Right ventricle myocardium superior (tissue), 1 donor: ENCODE measurements around the gene CNGA3. TPM values are rescaled to one million over a fixed set of nuclear protein-coding genes. Genes with fewer than 3 reads are reported as not detected.
"Not testable (repeated sequence)": the region's sequence is repeated elsewhere in the genome, so short reads cannot be mapped to it uniquely, and the experiment has no call there.

Experiments used
- ATAC-seq: fragments of 200-7000 bp; cut with Tn5 transposase; one replicate; pipeline ENCODE4 v1.9.1; 2020; ENCODE audit warnings: mild to moderate bottlenecking; ENCODE audit not compliant: poor library complexity
- DNase-seq: peaks from one replicate; pipeline ENCODE4 v3.0.0-alpha.2; 2020
- intact Hi-C: fragments of 100-400 bp; cut with DNase I; formaldehyde crosslinking; loops from one replicate; pipeline ENCODE4 v1.11.2; 2022
- total RNA-seq: library from RNA; stranded (reverse); fragmentation: NEBNext Ultra II Directional; extraction: Animal tissue kit (Norgen Biotek cat#: 25700); gene quantifications from one replicate; pipeline ENCODE4 v1.2.1, GENCODE V29; 2021
- donor health status: DM: no; HTN: yes; CAD: no; lungs with severe emphysema.

CNGA3 gene
- total RNA-seq, 1 donor from 2014 or later, result not detected

DNA sequence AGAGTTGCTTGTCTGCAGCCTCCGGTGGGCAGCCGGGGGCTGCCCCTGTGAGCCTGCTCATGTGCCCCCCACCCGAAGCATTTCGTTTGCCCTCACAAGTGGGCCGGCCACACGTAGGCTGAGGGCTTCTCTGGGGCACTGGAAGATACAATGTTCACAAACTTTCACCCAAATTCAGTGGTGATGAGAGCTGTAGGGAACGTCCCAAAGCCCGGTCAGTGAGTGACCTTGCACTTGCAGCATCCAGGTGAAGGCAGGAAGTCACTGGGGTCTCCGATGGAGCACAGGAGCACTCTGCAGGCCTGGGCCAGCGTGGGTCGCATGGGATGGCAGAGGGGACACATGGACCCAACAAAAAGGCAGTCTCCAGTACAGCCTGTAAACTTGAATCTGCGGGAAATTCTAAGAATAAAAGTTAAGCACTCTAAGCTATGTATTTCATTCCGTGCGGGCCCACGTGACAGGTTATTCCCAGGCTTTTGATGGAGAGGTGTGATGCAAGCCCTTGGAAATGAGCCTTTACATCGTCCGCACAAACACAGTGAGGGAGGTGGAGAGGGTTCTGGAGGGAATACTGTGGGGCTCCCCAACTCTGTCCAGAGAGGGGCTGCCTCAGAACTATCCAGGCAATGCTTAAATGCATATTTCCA lies 42.5 kb downstream of the CNGA3 start:
- DNase-seq, result no peak
- no peak for ATAC-seq
- intact Hi-C loops, result loop anchor here (5.0 to 10.0 kb wide), 2 partner anchors 581 to 684 kb away; no protein-coding TSS in a partner anchor

DNA sequence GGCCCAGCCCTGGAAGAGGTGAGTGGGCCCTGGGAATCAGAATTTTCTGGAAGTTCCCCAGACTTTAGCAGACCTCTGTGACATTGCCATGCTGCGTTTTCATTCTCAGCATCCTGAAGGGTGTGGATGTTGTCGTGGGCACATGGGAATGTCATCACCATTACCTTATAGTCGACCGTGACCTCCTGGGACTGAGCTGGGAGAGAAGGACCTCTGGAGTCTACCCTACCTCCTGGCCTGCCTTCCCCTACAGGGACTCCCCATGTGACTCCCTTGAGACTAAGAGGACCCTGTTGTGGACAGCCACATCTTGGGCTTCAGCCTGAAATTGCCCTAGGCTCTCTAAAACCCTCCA lies 43.0 kb downstream of the CNGA3 start:
- no peak for ATAC-seq
- no peak for DNase-seq
- intact Hi-C loops, result loop anchor here (5.0 to 10.0 kb wide), 2 partner anchors 582 to 684 kb away; no protein-coding TSS in a partner anchor

DNA sequence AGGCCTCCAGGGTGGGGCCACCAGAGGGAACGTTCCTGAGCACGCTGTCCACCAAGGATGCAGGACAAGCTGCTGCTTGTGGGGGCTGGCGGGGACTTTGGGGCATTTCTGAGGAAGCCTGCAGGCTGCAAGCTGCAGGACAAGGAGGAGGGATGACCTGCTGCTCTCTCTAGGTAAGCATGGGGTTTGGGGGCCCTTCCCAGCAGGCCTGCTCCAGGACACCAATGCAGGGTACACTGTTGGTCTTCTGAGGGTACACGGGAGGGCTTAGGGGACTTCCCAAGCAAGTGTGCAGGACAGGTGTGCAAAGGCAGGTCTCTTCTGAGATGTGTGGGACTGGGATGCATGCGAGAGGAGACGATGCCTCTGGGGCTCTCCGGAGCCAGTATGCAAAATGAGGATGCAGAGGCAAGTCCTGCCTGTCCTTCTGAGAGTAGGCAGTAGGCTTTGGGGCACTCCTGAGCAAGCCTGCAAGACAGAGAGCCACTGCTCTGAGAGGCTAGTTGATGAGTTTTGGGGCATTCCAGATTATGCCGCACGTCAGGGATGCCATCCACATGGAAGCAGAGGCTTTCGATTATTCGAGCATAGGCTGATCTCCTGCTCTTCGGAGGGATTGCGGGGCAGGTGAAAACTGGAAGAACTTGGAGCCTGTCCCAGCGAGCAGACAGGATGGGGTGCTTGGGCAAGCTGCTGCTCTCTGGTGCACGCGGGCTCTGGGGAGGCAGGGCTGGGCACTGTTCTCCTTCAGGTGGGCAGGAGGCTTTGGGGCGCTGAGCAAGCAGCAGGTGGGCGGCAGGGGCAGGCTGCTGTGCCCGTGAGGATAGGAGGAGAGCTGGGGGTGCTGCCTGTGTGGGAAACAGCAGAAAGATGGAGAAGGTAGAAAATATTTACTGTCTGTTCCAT lies 44.6 kb downstream of the CNGA3 start:
- no peak for ATAC-seq
- no peak for DNase-seq
- intact Hi-C loops, result no loop called here

DNA sequence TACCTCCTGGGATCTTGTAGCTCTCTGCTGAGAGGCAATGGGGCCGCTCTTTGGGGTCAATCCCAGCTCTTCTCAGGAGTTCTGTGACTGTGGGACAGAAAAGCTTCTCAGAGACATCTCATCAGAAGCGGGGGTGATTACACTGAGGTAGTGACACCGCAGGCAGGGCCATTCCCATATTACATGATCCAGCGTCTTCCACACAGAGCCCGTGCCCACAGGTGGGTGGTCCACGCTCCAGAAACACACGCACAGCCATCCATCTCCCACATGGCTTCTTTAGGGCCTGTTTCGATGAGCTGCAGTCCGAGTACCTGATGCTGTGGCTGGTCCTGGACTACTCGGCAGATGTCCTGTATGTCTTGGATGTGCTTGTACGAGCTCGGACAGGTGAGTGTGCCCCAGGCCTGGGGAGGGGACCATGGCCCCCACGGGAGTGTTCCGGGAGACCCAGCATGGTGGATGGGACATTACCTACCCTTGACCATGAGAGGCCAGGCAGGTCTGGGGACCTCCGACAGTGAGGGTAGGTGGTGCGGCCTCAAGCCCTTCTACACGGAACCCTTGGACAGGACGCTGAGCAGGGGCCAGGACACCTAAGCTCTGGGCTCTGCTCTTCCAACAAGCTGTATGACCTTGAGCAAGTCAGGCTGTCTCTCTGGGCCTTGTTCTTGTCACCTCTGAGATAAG lies 45.5 kb downstream of the CNGA3 start:
- intact Hi-C loops, result no loop called here
- DNase-seq, result no peak
- no peak for ATAC-seq

DNA sequence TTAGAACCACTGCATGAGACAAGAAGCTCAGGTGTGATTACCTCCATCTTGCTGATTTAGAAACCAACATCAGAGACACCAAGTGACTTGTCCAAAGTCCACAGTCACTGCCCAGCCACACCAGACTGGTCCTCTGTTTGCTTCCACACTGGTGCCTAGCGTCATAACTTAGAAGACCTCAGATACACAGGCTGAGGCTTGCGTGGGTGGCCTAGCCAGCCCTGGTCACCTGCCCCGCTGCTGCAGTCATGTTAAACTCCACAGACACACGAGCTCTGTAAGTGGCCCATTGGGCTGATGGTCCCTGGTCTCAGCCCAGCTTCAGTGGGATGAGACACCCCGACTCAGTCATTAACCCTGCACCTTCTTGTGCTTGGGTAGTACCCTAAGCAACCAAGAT lies 47.1 kb downstream of the CNGA3 start:
- ATAC-seq, result no peak
- DNase-seq, result no peak
- intact Hi-C loops, result no loop called here

DNA sequence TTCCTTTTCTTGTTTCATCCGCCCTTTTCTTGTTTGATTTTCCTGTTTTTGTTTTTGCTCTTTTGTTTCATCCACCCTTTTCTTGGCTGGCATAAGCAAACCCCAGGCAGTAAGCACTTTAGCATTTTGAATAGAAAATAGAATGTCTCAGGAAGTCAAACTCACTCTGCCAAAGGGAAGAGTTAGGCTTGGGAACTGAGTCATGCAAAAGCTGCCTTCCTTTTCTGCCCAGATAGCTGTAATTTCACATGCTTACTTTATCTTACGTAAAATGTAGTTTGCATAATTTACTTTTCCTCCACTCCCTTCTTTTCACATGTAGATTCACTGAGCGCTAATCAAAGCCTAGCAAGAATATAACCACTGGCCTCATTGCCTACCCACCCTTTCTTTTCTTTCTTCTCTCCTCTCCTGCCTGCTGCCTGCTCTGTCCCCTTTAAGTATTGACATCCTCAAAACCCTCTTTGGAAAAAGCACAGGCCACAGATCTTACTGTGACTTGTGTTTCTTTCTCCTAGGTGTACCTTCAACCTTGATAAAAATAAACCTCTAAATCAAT lies 48.4 kb downstream of the CNGA3 start:
- DNase-seq (no peak), ATAC-seq (no peak)
- intact Hi-C loops, result no loop called here

DNA sequence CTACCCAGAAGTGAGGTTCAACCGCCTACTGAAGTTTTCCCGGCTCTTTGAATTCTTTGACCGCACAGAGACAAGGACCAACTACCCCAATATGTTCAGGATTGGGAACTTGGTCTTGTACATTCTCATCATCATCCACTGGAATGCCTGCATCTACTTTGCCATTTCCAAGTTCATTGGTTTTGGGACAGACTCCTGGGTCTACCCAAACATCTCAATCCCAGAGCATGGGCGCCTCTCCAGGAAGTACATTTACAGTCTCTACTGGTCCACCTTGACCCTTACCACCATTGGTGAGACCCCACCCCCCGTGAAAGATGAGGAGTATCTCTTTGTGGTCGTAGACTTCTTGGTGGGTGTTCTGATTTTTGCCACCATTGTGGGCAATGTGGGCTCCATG lies 49.7 kb downstream of the CNGA3 start:
- intact Hi-C loops, result no loop called here
- ATAC-seq (no peak), DNase-seq (no peak)

DNA sequence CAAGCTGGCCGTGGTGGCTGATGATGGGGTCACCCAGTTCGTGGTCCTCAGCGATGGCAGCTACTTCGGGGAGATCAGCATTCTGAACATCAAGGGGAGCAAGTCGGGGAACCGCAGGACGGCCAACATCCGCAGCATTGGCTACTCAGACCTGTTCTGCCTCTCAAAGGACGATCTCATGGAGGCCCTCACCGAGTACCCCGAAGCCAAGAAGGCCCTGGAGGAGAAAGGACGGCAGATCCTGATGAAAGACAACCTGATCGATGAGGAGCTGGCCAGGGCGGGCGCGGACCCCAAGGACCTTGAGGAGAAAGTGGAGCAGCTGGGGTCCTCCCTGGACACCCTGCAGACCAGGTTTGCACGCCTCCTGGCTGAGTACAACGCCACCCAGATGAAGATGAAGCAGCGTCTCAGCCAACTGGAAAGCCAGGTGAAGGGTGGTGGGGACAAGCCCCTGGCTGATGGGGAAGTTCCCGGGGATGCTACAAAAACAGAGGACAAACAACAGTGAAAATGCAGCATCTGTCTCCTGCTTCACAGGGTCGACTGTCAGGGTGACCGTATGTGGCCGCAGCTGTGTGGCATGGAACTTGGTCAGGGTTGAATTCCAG lies 50.6 kb downstream of the CNGA3 start:
- DNase-seq (no peak), ATAC-seq (no peak)
- intact Hi-C loops, result no loop called here

DNA sequence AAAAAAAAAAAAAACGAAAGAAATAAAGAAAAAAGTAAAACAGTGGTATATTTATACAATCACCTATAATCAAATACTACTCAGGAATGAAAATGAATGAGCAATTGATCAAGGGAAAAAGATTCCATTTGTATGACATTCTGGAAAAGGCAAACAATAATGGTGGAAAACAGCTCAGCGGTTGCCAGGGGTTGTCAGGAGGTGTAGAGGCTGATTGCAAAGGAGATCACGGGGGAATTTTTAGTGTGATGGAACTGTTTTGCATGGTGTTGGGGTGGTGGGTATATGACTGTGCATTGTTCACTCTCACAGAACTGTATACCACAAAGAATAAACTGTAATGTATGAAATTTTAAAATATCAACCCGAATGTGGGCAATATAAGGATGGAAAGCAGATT lies 52.9 kb downstream of the CNGA3 start:
- ATAC-seq (no peak), DNase-seq (no peak)

DNA sequence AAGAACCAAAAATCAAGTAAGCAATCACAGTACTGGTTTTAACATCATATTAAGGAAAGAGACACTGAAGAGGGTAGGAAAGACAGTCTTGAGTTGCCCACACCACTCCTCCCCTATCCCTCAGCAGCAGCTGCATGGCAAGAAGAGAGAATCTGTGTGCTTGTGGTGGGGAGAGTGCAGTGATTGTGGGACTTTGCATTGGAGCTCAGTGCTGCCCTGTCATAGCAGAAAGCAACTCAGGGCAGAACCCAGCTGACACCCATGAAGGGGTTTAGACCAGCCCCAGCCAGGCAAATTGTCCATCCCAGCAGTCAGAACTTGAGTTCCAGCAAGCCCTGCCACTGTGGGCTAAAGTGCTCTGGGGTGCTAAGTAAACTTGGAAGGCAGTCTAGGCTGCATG lies 57.6 kb downstream of the CNGA3 start:
- no peak for DNase-seq
- intact Hi-C loops, result no loop called here
- no peak for ATAC-seq

More for the DNA sequence above, 52.9 kb downstream of the CNGA3 start:
- intact Hi-C loops, result no loop called here

DNA sequence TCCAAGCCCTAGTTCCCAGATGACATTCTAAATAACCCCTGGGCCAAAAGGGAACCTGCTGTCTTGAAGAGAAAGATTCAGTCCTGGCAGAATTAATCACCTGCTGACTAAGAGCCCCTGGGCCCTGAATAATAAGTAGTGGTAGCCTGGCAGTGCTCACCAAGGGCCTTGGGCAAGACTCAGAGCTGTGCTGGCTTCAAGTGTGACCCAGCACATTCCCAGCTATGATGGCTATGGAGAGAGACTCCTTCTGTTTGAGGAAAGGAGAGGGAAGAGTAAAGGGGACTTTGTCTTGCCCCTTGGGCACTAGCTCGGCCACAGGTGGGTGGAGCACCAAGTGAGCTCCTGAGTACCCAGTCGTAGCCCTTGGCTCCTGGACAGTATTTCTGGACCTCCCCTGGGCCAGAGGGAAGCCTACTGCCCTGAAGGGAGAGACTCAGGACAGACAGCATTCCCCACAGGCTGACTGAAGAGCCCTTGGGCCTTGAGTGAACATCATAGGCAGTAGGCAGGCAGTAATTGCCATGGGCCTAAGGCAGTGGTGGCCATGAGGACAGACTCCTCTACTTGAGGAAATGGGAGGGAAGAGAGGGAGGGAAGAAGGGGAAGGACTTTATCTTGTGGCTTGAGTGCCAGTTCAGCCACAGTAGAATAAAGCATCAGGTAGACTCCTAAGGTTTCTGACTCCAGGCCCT lies 58.4 kb downstream of the CNGA3 start:
- intact Hi-C loops, result no loop called here
- DNase-seq, result no peak

DNA sequence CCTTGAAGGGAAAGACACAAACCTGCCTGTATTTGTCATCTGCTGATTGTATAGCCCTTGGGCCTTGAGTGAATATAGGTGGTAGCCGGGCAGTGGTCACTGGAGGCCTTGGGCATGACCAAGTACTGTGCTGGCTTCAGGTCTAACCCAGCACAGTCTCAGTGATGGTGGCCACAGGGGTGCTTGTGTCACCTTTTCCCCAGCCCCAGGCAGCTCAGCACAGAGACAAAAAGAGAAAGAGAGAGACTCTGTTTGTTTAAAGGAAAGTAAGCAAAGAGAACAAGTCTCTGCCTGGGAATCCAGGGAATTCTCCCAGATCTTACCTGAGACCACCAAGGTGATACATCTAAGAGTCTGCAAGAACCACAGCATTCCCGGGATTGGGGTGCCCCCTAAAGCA lies 59.0 kb downstream of the CNGA3 start:
- ATAC-seq, result no peak
- DNase-seq, result no peak
- intact Hi-C loops, result no loop called here

More for the DNA sequence above, 58.4 kb downstream of the CNGA3 start:
- ATAC-seq, result no peak

DNA sequence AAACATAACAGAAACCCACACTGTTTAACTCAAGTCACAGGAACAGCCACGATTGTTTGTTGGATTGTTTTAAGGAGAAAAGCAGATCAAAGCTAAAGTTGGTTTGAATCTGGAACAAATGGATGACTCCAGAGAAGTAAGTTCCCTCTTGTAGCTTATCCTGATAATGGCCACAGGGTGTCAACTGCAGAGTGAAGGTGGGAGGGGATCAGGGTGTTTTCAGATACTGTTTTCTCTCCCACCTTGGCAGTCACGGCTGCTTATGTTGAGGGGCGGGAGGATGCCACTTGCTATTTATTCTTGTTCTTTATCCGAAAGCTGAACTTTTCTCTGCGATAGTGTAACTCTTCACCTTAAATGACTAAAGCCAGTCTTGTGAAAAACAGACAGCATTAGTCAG lies 61.9 kb downstream of the CNGA3 start:
- no peak for ATAC-seq
- DNase-seq, result no peak
- intact Hi-C loops, result no loop called here

DNA sequence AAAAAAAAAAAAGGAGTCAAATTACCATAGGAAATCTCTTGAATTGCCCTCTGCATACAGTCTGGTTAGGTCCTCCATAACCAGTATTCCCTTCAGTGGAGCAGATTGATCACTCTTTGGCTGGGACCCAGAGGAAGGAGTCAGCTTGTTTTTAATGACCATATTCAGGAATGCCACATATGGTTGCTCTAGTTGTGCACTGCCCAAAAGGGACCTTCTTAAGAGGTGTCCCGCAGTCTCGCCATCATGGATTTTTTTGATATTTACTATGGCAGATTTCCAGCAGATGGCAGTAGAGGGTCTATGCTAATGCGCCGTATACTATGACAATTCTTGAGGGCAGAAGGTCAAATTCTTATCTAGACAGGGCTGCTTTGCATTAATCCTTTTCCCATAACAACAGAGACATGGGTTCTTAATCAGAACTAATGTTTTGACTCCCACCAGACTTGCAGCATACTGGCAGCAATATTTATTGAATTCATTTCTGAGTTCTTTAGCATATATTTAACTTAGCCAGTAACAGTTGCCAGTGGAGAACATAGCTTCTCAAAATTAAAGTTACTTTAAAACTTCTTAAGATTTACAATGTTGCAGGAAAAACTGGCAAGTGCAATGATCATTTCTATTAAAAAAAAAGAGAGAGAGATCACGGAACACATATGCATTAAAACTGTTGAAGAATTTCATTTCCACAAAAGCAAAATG lies 66.6 kb downstream of the CNGA3 start:
- no peak for DNase-seq
- intact Hi-C loops, result loop anchor here (5.0 to 10.0 kb wide), 2 partner anchors 162 to 189 kb away; no protein-coding TSS in a partner anchor

DNA sequence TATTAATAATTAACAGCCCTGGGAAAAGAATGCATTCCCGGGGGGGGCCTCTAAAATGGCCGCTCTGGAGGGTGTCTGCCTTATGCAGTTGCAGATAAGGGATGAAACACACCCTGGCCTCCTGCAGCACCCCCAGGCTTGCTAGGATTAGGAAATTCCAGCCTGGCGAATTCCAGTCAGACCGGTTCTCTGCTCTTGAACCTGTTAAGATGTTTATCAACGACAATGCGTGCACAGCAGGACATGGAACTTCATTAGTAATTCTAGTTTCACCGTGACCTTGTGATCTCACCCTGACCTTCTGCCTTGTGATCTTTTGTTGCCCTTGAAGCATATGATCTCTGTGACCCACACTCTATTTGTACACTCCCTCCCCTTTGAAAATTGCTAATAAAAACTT lies 68.0 kb downstream of the CNGA3 start:
- not testable (repeated sequence) for DNase-seq, ATAC-seq
- intact Hi-C loops, result loop anchor here (5.0 to 10.0 kb wide), 2 partner anchors 161 to 188 kb away; no protein-coding TSS in a partner anchor

More for the DNA sequence above, 66.6 kb downstream of the CNGA3 start:
- peak; percentile 91 for ATAC-seq

DNA sequence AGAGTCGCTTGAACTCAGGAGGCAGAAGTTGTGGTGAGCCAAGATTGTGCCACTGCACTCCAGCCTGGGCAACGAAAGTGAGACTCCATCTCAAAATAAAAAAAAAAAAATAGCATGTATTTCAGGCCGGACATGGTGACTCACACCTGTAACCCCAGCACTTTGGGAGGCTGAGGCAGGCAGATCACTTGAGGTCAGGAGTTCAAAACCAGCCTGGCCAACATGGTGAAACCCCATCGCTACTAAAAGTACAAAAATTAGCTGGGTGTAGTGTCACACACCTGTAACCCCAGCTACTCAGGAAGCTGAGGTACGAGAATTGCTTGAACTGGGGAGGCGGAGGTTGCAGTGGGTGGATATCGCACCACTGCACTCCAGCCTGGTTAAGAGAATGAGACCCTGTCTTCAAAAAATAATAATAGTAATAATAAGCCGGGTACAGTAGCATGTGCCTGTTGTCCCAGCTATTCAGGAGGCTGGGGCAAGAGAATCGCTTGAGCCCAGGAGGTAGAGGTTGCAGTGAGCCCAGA lies 69.5 kb downstream of the CNGA3 start:
- not testable (repeated sequence) for ATAC-seq, DNase-seq
- intact Hi-C loops, result loop anchor here (10.0 kb wide), 1 partner anchor 159 kb away; no protein-coding TSS in a partner anchor
